Caco-2 (cell line): ENCODE results near the gene CISD3. TPM values are rescaled to one million over a fixed set of nuclear protein-coding genes. Genes with fewer than 3 reads are reported as not detected.

Source experiments
- BruUV-seq: library from RNA; stranded (reverse); fragments of 400-500 nt; replicated peaks from 2 replicates; lab custom pipeline; 2021; lab: Mats Ljungman, UMichigan
- CTCF ChIA-PET: fragments of 300-600 bp; sonication (Branson Sonifier 250); formaldehyde crosslinking; loops from one replicate; lab custom pipeline; 2022; ENCODE audit warnings: antibody characterized with exemption; lab: Charles Lee
- POLR2A ChIA-PET: fragments of 300-600 bp; sonication (Branson Sonifier 250); formaldehyde crosslinking; loops from one replicate; lab custom pipeline; 2022; ENCODE audit warnings: antibody characterized with exemption; lab: Charles Lee
- DNase-seq, 2 experiments: peaks; one replicate each; pipeline versions ENCODE4 v3.0.0 to v3.0.0-alpha.2; 2020 to 2022
- H3K27me3 ChIP-seq: replicated peaks from 2 replicates; pipeline ENCODE4 v1.6.0; 2011; ENCODE audit warnings: low read length; ENCODE audit not compliant: control insufficient read depth, insufficient read depth
- H3K36me3 ChIP-seq: 2 replicates; pipeline ENCODE4 v1.5.1; 2011; ENCODE audit warnings: low read length; ENCODE audit not compliant: control insufficient read depth, insufficient read depth
- H3K4me1 ChIP-seq: fragments of 250-450 bp; sonication (Bioruptor Pico); 2 replicates; pipeline ENCODE4 v1.5.1; 2020; ENCODE audit warnings: mild to moderate bottlenecking
- H3K4me3 ChIP-seq: 2 replicates; pipeline ENCODE4 v1.5.1; 2011; ENCODE audit warnings: low read depth, mild to moderate bottlenecking, control low read depth, low read length
- H3K9me3 ChIP-seq: fragments of 250-450 bp; sonication (Bioruptor Pico); 2 replicates; pipeline ENCODE4 v1.5.1; 2020; ENCODE audit warnings: mild to moderate bottlenecking, moderate library complexity
- H3K27ac Mint-ChIP-seq: one replicate; pipeline ENCODE4 v1.8.0; 2022; ENCODE audit warnings: mixed read lengths; ENCODE audit not compliant: unreplicated experiment
- H3K27me3 Mint-ChIP-seq: one replicate; pipeline ENCODE4 v1.8.0; 2022; ENCODE audit warnings: mixed read lengths; ENCODE audit not compliant: insufficient read depth, unreplicated experiment
- H3K36me3 Mint-ChIP-seq: one replicate; pipeline ENCODE4 v1.8.0; 2022; ENCODE audit warnings: mild to moderate bottlenecking, mixed read lengths; ENCODE audit not compliant: insufficient read depth, unreplicated experiment
- H3K4me1 Mint-ChIP-seq: one replicate; pipeline ENCODE4 v1.8.0; 2022; ENCODE audit warnings: low read depth, mixed read lengths; ENCODE audit not compliant: unreplicated experiment
- H3K4me3 Mint-ChIP-seq: one replicate; pipeline ENCODE4 v1.8.0; 2022; ENCODE audit warnings: mild to moderate bottlenecking, moderate library complexity, mixed read lengths; ENCODE audit not compliant: unreplicated experiment
- H3K9me3 Mint-ChIP-seq: one replicate; pipeline ENCODE4 v1.8.0; 2022; ENCODE audit warnings: mixed read lengths; ENCODE audit not compliant: unreplicated experiment
- CTCF ChIP-seq, 2 experiments: fragments of 200-600 bp in 1 of 2; IDR thresholded peaks; 1 replicate in 1 of 2; 2 replicates in 1 of 2; pipeline versions ENCODE4 v1.5.1 to v1.8.0; 2011 to 2022; ENCODE audit warnings: antibody characterized with exemption in 1 of 2, control low read depth in 1 of 2, inconsistent platforms in 1 of 2, low read depth in 1 of 2, low read length in 1 of 2, mild to moderate bottlenecking in 1 of 2, moderate library complexity in 1 of 2; ENCODE audit not compliant: insufficient read depth in 1 of 2, severe bottlenecking in 1 of 2, unreplicated experiment in 1 of 2
- intact Hi-C: fragments of 100-400 bp; cut with micrococcal nuclease; formaldehyde crosslinking; loops from one replicate; pipeline ENCODE4 v1.10.0; 2022; ENCODE audit not compliant: unreplicated experiment
- total RNA-seq: library from RNA; stranded (reverse); gene quantifications from 2 replicates; pipeline ENCODE4 v1.2.3, GENCODE V29; 2022

Gene CISD3
- total RNA-seq, 1 experiment from 2014 or later: 16.6 TPM

GRCh38 chr17:38762231-38762630 is 32.1 kb downstream of the CISD3 start:
- Histone ChIP-seq H3K27me3 (no peaks in the 10 kb centered on the region), H3K9me3 (no peaks in the 10 kb centered on the region), H3K4me1 (no peaks in the 10 kb centered on the region), H3K36me3 (peaks cover 8% of the 10 kb centered on the region), H3K4me3 (no peak overlapping the region)
- Mint-ChIP-seq H3K4me3 (no peak overlapping the region), H3K36me3 (peaks cover 88% of the 10 kb centered on the region), H3K27me3 (no peaks in the 10 kb centered on the region), H3K27ac (no peak overlapping the region), H3K9me3 (no peaks in the 10 kb centered on the region), H3K4me1 (no peaks in the 10 kb centered on the region)
- intact Hi-C loops: no loop called here
- ChIA-PET CTCF (interaction anchor here (0.7 to 1.4 kb wide), 2 partner anchors 38 to 57 kb away, joined by 3 read pairs; no protein-coding TSS in a partner anchor), POLR2A (interaction anchor here (0.6 kb wide), 1 partner anchor 82 kb away, joined by 6 read pairs; no protein-coding TSS in a partner anchor)
- TF ChIP-seq CTCF (IDR thresholded peaks at IDR 0.05; ENCODE audit: insufficient read depth in 1 of 2, low read depth in 1 of 2, low read length in 1 of 2, severe bottlenecking in 1 of 2, unreplicated experiment in 1 of 2): no peak
- no peak for DNase-seq
- no TSS peak for BruUV-seq

- Mint-ChIP-seq H3K9me3 (no peaks in the 10 kb centered on the region), H3K27ac (no peak overlapping the region), H3K27me3 (no peaks in the 10 kb centered on the region), H3K4me1 (no peaks in the 10 kb centered on the region), H3K4me3 (no peak overlapping the region), H3K36me3 (peaks cover 75% of the 10 kb centered on the region)
- no peak for TF ChIP-seq CTCF (IDR thresholded peaks at IDR 0.05; ENCODE audit: insufficient read depth in 1 of 2, low read depth in 1 of 2, low read length in 1 of 2, severe bottlenecking in 1 of 2, unreplicated experiment in 1 of 2)
- Histone ChIP-seq H3K27me3 (no peaks in the 10 kb centered on the region), H3K9me3 (no peaks in the 10 kb centered on the region), H3K4me3 (no peak overlapping the region), H3K4me1 (no peaks in the 10 kb centered on the region), H3K36me3 (peaks cover 2% of the 10 kb centered on the region; the same call in 1 of the 2 replicates)
- CTCF ChIA-PET: no interaction called here
- POLR2A ChIA-PET: no interaction called here
- no peak for DNase-seq
- BruUV-seq: no TSS peak
- intact Hi-C loops: no loop called here
Observed at GRCh38 chr17:38766341-38766740, 36.2 kb downstream of the CISD3 start.

- Histone ChIP-seq H3K4me1 (no peaks in the 10 kb centered on the region), H3K36me3 (peaks cover 2% of the 10 kb centered on the region; the same call in 1 of the 2 replicates), H3K27me3 (no peaks in the 10 kb centered on the region), H3K9me3 (no peaks in the 10 kb centered on the region), H3K4me3 (no peak overlapping the region)
- no peaks in the 10 kb centered on the region for H3K27me3 Mint-ChIP-seq
- H3K36me3 Mint-ChIP-seq: peaks cover 64% of the 10 kb centered on the region
- TF ChIP-seq CTCF (IDR thresholded peaks at IDR 0.05; ENCODE audit: insufficient read depth in 1 of 2, low read depth in 1 of 2, low read length in 1 of 2, severe bottlenecking in 1 of 2, unreplicated experiment in 1 of 2): no peak
- CTCF ChIA-PET: no interaction called here
- no peak for DNase-seq
- no peaks in the 10 kb centered on the region for H3K4me1 Mint-ChIP-seq
- no TSS peak for BruUV-seq
- H3K27ac Mint-ChIP-seq: no peak overlapping the region
- no peak overlapping the region for H3K4me3 Mint-ChIP-seq
- POLR2A ChIA-PET: no interaction called here
- intact Hi-C loops: no loop called here
- H3K9me3 Mint-ChIP-seq: no peaks in the 10 kb centered on the region
Observed at GRCh38 chr17:38768417-38768816, 38.3 kb downstream of the CISD3 start.
